Measurements from ENCODE around the gene GFM2. TPM values are rescaled to one million over a fixed set of nuclear protein-coding genes. Genes with fewer than 3 reads are reported as not detected.
A peak's percentile ranks its signal among the peaks of the same experiment; 100 is the strongest.
"Not testable (repeated sequence)": the region's sequence is repeated elsewhere in the genome, so short reads cannot be mapped to it uniquely, and the experiment has no call there.

Gene GFM2
- total RNA-seq: 31.8 TPM

GRCh38 chr5:74766849-74767578 is at the start of gene GFM2, which contains the start of gene NSA2:
Gene GFM2 (minus strand): TSS chr5:74767117. CDS start chr5:74763742, 3,375 bp downstream.
Gene NSA2 (plus strand): TSS chr5:74767249. CDS start chr5:74767361, 112 bp downstream.
- peak within 1 kb of the TSS; percentile 88 to 96 (median 96) for H3K9ac ChIP-seq (ENCODE audit: low read depth in 1 of 3, low read length in 3 of 3)
- peak within 1 kb of the TSS; percentile 61 for H3K27ac ChIP-seq (ENCODE audit: low read depth, low read length)
- H3K4me3 ChIP-seq (ENCODE audit: low read length in 3 of 3): peak within 1 kb of the TSS; percentile 88 to 97 (median 90)
- peaks cover 0 to 22% (median 19%) of the 10 kb centered on the region in 3 donors for H3K36me3 ChIP-seq (ENCODE audit: control insufficient read depth in 3 of 3, insufficient read depth in 3 of 3, low read length in 3 of 3)
- H3K9me3 ChIP-seq (ENCODE audit: control insufficient read depth in 3 of 3, low read length in 3 of 3): no peaks in the 10 kb centered on the region
- H3K4me1 ChIP-seq (ENCODE audit: control insufficient read depth in 3 of 3, insufficient read depth in 3 of 3, low read length in 3 of 3): peaks cover 21 to 25% (median 22%) of the 10 kb centered on the region in 3 donors
- no peaks in the 10 kb centered on the region for H3K27me3 ChIP-seq (ENCODE audit: control insufficient read depth in 3 of 3, insufficient read depth in 3 of 3, low read length in 3 of 3)

GRCh38 chr5:74810915-74811314 is 44.0 kb upstream of the GFM2 start:
- Histone ChIP-seq H3K27ac (ENCODE audit: low read depth, low read length) (no peak overlapping the region), H3K36me3 (ENCODE audit: control insufficient read depth in 3 of 3, insufficient read depth in 3 of 3, low read length in 3 of 3) (no peaks in the 10 kb centered on the region), H3K9ac (ENCODE audit: low read depth in 1 of 3, low read length in 3 of 3) (no peak overlapping the region), H3K27me3 (ENCODE audit: control insufficient read depth in 3 of 3, insufficient read depth in 3 of 3, low read length in 3 of 3) (no peaks in the 10 kb centered on the region), H3K4me1 (ENCODE audit: control insufficient read depth in 3 of 3, insufficient read depth in 3 of 3, low read length in 3 of 3) (no peaks in the 10 kb centered on the region), H3K4me3 (ENCODE audit: low read length in 3 of 3) (no peak overlapping the region), H3K9me3 (ENCODE audit: control insufficient read depth in 3 of 3, low read length in 3 of 3) (no peaks in the 10 kb centered on the region)

GRCh38 chr5:74801941-74802340 is 35.0 kb upstream of the GFM2 start:
- Histone ChIP-seq H3K9ac (ENCODE audit: low read depth in 1 of 3, low read length in 3 of 3) (no peak overlapping the region), H3K36me3 (ENCODE audit: control insufficient read depth in 3 of 3, insufficient read depth in 3 of 3, low read length in 3 of 3) (no peaks in the 10 kb centered on the region), H3K9me3 (ENCODE audit: control insufficient read depth in 3 of 3, low read length in 3 of 3) (no peaks in the 10 kb centered on the region), H3K27ac (ENCODE audit: low read depth, low read length) (no peak overlapping the region), H3K4me1 (ENCODE audit: control insufficient read depth in 3 of 3, insufficient read depth in 3 of 3, low read length in 3 of 3) (no peaks in the 10 kb centered on the region), H3K27me3 (ENCODE audit: control insufficient read depth in 3 of 3, insufficient read depth in 3 of 3, low read length in 3 of 3) (peaks cover 0 to 5% (median 0%) of the 10 kb centered on the region in 3 donors), H3K4me3 (ENCODE audit: low read length in 3 of 3) (no peak overlapping the region)

GRCh38 chr5:74801197-74801596 is 34.3 kb upstream of the GFM2 start:
- Histone ChIP-seq H3K4me3 (ENCODE audit: low read length in 3 of 3) (no peak overlapping the region), H3K27me3 (ENCODE audit: control insufficient read depth in 3 of 3, insufficient read depth in 3 of 3, low read length in 3 of 3) (peaks cover 0 to 5% (median 0%) of the 10 kb centered on the region in 3 donors), H3K36me3 (ENCODE audit: control insufficient read depth in 3 of 3, insufficient read depth in 3 of 3, low read length in 3 of 3) (no peaks in the 10 kb centered on the region), H3K4me1 (ENCODE audit: control insufficient read depth in 3 of 3, insufficient read depth in 3 of 3, low read length in 3 of 3) (no peaks in the 10 kb centered on the region), H3K9me3 (ENCODE audit: control insufficient read depth in 3 of 3, low read length in 3 of 3) (no peaks in the 10 kb centered on the region), H3K27ac (ENCODE audit: low read depth, low read length) (no peak overlapping the region), H3K9ac (ENCODE audit: low read depth in 1 of 3, low read length in 3 of 3) (no peak overlapping the region)

GRCh38 chr5:74798977-74799911 is 32.3 kb upstream of the GFM2 start:
- Histone ChIP-seq H3K36me3 (ENCODE audit: control insufficient read depth in 3 of 3, insufficient read depth in 3 of 3, low read length in 3 of 3) (no peaks in the 10 kb centered on the region), H3K4me3 (ENCODE audit: low read length in 3 of 3) (no peak overlapping the region), H3K27ac (ENCODE audit: low read depth, low read length) (no peak overlapping the region), H3K27me3 (ENCODE audit: control insufficient read depth in 3 of 3, insufficient read depth in 3 of 3, low read length in 3 of 3) (peaks cover 0 to 5% (median 0%) of the 10 kb centered on the region in 3 donors), H3K9ac (ENCODE audit: low read depth in 1 of 3, low read length in 3 of 3) (no peak overlapping the region), H3K4me1 (ENCODE audit: control insufficient read depth in 3 of 3, insufficient read depth in 3 of 3, low read length in 3 of 3) (no peaks in the 10 kb centered on the region), H3K9me3 (ENCODE audit: control insufficient read depth in 3 of 3, low read length in 3 of 3) (no peaks in the 10 kb centered on the region)

- H3K36me3 ChIP-seq (ENCODE audit: control insufficient read depth in 3 of 3, insufficient read depth in 3 of 3, low read length in 3 of 3); H3K9ac ChIP-seq (ENCODE audit: low read depth in 1 of 3, low read length in 3 of 3); H3K9me3 ChIP-seq (ENCODE audit: control insufficient read depth in 3 of 3, low read length in 3 of 3): not testable (repeated sequence)
Observed at GRCh38 chr5:74791669-74792068, 24.8 kb upstream of the GFM2 start.

GRCh38 chr5:74787424-74787823 is 20.5 kb upstream of the GFM2 start:
- no peaks in the 10 kb centered on the region for H3K36me3 ChIP-seq (ENCODE audit: control insufficient read depth in 3 of 3, insufficient read depth in 3 of 3, low read length in 3 of 3)
- H3K9me3 ChIP-seq (ENCODE audit: control insufficient read depth in 3 of 3, low read length in 3 of 3): peaks cover 0 to 2% (median 0%) of the 10 kb centered on the region in 3 donors
- H3K27me3 ChIP-seq (ENCODE audit: control insufficient read depth in 3 of 3, insufficient read depth in 3 of 3, low read length in 3 of 3): peaks cover 0 to 4% (median 0%) of the 10 kb centered on the region in 3 donors
- no peak overlapping the region for H3K4me3 ChIP-seq (ENCODE audit: low read length in 3 of 3)
- H3K4me1 ChIP-seq (ENCODE audit: control insufficient read depth in 3 of 3, insufficient read depth in 3 of 3, low read length in 3 of 3): no peaks in the 10 kb centered on the region
- no peak overlapping the region for H3K27ac ChIP-seq (ENCODE audit: low read depth, low read length)
- no peak overlapping the region for H3K9ac ChIP-seq (ENCODE audit: low read depth in 1 of 3, low read length in 3 of 3)

More at GRCh38 chr5:74791669-74792068, 24.8 kb upstream of the GFM2 start:
- H3K27me3 ChIP-seq (ENCODE audit: control insufficient read depth in 3 of 3, insufficient read depth in 3 of 3, low read length in 3 of 3); H3K4me1 ChIP-seq (ENCODE audit: control insufficient read depth in 3 of 3, insufficient read depth in 3 of 3, low read length in 3 of 3); H3K4me3 ChIP-seq (ENCODE audit: low read length in 3 of 3); H3K27ac ChIP-seq (ENCODE audit: low read depth, low read length): not testable (repeated sequence)

- Histone ChIP-seq H3K9me3 (ENCODE audit: control insufficient read depth in 3 of 3, low read length in 3 of 3) (peaks cover 0 to 2% (median 0%) of the 10 kb centered on the region in 3 donors), H3K36me3 (ENCODE audit: control insufficient read depth in 3 of 3, insufficient read depth in 3 of 3, low read length in 3 of 3) (no peaks in the 10 kb centered on the region), H3K9ac (ENCODE audit: low read depth in 1 of 3, low read length in 3 of 3) (no peak overlapping the region), H3K4me1 (ENCODE audit: control insufficient read depth in 3 of 3, insufficient read depth in 3 of 3, low read length in 3 of 3) (no peaks in the 10 kb centered on the region), H3K27ac (ENCODE audit: low read depth, low read length) (no peak overlapping the region), H3K4me3 (ENCODE audit: low read length in 3 of 3) (no peak overlapping the region), H3K27me3 (ENCODE audit: control insufficient read depth in 3 of 3, insufficient read depth in 3 of 3, low read length in 3 of 3) (peaks cover 0 to 4% (median 0%) of the 10 kb centered on the region in 3 donors)
Observed at GRCh38 chr5:74786851-74787250, 19.9 kb upstream of the GFM2 start.

- Histone ChIP-seq H3K27me3 (ENCODE audit: control insufficient read depth in 3 of 3, insufficient read depth in 3 of 3, low read length in 3 of 3) (no peaks in the 10 kb centered on the region), H3K4me3 (ENCODE audit: low read length in 3 of 3) (no peak overlapping the region), H3K9me3 (ENCODE audit: control insufficient read depth in 3 of 3, low read length in 3 of 3) (no peaks in the 10 kb centered on the region), H3K27ac (ENCODE audit: low read depth, low read length) (no peak overlapping the region), H3K9ac (ENCODE audit: low read depth in 1 of 3, low read length in 3 of 3) (no peak overlapping the region), H3K36me3 (ENCODE audit: control insufficient read depth in 3 of 3, insufficient read depth in 3 of 3, low read length in 3 of 3) (peaks cover 0 to 21% (median 16%) of the 10 kb centered on the region in 3 donors), H3K4me1 (ENCODE audit: control insufficient read depth in 3 of 3, insufficient read depth in 3 of 3, low read length in 3 of 3) (no peaks in the 10 kb centered on the region)
Observed at GRCh38 chr5:74778609-74779008, 11.7 kb upstream of the GFM2 start.

Measured in skeletal muscle tissue (tissue), 4 donors.